NCI-H446 treated with DMSO at 0.1 percent for 48 hours (cell line): ENCODE measurements around the gene PRR16.

Source experiments
- DNase-seq: peaks from one replicate; lab custom pipeline; 2025; lab: John Stamatoyannopoulos, UW

Gene PRR16

DNA sequence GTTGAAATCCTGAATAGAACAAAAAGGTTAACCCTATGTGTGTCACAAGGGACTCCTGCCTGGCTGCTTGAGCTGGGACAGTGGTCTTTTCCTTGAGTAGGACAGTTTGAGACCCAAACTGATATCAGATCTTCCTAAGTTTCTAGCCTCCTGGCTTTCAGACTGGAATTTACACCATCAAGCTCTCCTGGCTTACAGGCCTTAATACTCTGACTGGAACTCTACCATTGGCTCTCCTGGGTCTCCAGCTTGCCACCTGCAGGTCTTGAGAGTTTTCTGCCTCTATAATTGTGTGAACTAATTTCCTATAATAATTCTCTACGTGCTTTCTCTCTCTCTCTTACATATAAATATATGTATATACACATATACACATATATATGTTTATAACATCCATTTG is 112.5 kb downstream of the PRR16 start:
- no peak for DNase-seq

- DNase-seq: no peak
These were observed 118.5 kb downstream of the PRR16 start for GRCh38 chr5:120582635-120583034.

DNA sequence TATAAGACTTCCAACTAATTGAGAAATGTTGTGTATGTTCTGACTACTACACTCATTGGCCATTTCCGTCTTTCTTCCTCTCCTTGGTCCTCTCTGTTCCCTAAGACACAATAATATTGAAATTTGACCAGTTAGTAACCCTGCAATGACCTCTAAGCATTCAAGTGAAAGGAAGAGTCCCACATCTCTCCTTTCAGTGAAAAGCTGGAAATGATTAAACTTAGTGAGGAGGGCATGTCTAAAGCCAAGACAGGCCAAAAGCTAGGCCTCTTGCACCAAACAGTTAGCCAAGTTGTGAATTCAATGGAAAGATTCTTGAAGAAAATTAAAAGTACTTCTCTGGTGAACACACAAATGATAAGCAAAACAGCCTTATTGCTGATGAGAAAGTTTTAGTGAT is 122.5 kb downstream of the PRR16 start:
- DNase-seq: no peak

DNA sequence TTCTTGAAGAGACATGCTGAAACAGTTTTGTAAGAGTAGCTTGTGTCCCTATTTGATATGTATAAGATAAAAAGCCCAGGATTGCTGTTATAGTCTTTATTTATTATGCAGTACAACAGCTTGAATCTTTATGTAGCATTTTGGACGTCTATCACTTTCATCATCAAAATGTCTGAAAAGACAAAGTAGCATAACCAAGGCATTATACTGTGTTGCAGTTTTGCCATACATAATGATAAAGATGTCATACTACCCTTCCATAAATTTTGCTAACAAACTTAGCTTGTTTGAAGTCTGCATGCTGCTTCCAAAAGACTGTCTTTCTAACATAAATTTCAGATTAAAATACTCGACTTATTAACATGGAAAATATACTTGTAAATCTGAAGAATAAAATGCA is 127.8 kb downstream of the PRR16 start:
- DNase-seq: no peak

GRCh38 chr5:120599576-120599975 is 135.5 kb downstream of the PRR16 start:
- DNase-seq: no peak

DNA sequence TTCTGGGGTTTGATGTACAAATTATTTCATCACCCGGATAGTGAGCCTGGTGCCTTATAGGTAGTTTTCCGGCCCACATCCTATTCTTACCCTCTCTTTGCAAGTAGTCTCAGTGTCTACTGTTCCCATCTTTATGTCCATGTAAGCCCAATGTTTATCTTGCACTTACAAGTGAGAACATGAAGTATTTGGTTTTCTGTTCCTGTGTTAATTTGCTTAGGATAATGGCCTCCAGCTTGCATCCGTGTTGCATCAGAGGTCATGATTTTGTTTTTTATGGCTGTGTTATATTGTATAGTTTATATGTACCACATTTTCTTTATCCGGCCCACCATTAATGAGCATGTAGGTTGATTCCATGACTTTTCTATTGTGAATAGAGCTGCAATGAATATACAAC is 136.5 kb downstream of the PRR16 start:
- no peak for DNase-seq

DNA sequence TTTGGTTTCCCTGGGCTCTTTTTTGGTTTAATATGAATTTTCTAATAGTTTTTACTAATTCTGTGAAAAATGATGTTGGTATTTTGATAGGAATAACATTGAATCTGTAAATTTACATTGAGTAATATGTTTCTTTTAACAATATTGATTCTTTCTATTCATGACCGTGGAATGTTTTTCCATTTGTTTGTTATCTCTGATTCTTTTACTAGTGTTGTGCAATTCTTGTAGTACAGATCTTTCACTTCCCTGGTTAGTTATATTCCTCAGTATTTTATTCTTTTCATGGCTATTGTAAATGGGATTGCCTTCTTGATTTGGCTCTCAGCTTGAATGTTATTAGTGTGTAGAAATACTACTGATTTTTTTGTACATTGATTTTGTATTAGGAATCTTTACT is 137.9 kb downstream of the PRR16 start:
- DNase-seq: no peak

GRCh38 chr5:120604884-120605283 is 140.8 kb downstream of the PRR16 start:
- DNase-seq: no peak

GRCh38 chr5:120605325-120606079 is 141.4 kb downstream of the PRR16 start:
- DNase-seq: no peak

DNA sequence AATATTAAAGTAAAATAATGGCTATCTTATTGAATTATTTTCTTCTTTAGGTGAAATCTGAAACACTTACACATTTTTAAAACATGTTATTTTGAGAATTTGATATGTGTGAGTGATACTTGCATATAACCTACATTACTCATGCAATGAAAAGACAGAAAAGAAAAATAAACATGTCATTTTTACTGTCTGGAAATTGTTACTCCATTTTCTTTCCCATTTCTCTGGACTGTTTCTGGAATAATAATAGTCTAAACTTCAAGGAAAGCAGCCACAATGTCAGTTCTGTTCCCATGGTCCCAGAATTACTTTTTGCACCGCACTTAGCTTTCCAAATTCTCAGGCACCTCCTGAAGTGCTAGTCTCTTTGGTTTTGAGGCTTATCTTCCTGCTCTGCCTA is 145.5 kb downstream of the PRR16 start:
- DNase-seq: no peak

DNA sequence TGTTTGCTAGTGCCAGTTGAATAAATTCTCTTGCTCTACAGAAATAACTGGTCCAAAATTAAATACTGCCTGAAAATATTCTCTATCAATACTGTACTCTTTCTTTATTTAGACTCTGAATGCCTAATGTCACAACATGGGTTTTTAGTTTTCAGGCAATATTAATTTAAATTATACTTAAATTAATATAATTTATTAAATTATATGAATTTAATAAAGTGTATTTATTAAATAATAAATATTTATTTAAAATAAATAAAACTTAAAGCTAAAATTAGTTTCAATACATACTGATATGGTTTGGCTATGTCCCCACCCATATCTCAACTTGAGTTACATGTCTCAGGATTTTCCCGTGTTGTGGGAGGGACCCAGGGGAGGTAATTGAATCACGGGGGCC is 146.0 kb downstream of the PRR16 start:
- no peak for DNase-seq

DNA sequence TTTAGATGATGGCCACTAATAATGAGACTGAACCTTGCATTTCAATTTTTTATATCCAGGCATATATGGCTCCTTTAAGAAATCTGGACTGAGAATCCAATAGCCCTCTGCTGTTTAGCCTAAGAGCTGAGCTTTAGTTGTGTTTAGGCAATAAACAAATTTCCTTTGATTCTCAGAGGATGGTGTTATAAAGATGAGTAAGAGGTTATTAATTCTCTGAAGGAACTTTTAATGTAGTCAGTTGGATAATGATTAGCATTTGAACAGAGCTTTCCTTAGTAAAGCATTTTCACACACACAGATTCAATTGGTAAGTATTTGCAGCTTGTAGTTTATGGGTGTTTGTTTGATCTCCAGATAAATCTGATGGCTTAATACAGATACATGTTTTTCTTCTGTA is 149.6 kb downstream of the PRR16 start:
- DNase-seq: no peak

- no peak for DNase-seq
These were observed 150.6 kb downstream of the PRR16 start for GRCh38 chr5:120614531-120615180.

- DNase-seq: no peak
These were observed 152.0 kb downstream of the PRR16 start for GRCh38 chr5:120615967-120616645.

DNA sequence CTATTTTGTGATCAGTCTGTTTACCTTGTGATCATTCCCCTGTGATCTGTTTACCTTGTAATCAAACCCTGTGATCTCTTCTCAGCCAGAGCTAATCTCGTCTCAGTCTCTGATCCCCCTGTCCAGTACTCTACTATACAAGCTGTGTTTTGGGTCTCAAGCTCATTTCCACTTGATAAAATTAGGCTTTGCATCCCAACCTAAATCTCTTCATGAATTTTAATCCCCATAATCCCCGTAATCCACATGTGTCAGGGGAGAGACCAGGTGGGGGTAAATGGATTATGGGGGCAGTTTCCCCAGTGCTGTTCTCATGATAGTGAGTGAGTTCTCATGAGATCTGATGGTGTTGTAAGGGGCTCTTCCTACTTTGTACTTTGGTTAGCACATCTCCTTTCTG is 157.2 kb downstream of the PRR16 start:
- no peak for DNase-seq

DNA sequence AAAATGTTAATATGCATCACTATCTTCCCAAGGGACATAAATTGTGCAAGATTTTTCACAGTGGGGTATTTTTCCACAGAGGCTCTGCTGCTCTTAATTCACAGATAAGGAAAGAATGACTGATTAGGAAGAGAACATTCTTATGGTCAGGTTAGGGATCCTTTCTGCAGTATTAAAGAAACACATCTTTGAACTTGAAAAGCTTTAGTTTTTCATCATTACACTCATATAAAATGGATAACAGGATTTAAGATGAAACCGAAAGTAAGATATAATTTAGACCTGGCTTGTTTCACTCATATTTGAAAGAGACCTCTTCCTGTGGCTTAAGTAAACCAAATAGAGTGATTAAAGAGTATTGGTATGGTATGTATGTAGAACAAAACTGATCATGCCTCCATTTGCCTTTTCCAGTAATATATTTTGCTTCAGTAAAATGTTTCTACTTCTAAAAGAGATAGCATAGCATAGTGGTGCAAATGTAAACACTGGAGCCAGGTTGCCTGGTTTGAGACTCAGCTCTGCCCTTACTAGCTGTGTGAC is 160.0 kb downstream of the PRR16 start:
- DNase-seq: no peak

DNA sequence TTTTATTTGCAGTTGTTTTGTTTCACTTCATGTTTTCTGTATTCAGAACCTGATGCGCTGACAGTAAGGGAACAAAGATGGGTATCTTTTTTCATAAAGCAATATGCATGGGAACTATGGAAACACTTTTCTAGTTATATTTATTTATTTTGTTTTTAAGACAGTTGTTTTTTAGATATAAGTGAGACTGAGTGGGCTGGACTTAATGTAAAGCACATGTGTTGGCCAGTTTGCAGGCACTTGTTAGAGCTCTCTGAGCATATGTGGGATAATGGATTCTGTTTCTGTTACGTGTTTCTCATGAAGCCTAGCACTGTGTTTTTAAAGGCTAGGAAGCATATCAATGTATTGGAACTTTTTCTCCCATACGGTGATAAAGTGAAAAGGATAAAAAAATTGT is 164.1 kb downstream of the PRR16 start:
- no peak for DNase-seq

DNA sequence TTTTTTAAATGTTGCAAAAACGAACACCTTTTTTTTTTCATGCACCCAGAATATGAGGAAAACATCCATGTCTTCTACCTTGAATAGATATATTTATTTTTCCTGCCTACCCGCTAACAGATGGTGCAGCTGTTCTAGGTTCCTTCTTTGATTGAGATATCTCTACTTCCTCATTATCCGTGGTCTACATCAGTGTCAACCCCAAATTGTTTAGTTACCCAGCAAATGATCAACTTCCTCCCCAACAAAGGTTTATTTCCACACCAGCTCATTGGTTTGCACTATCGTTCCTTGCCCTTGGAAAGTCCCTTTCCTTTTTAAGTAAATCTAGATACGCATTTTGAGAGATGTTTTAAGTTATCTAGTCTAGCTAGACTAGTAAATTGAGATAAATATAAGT is 166.4 kb downstream of the PRR16 start:
- no peak for DNase-seq

- DNase-seq: no peak
These were observed 167.5 kb downstream of the PRR16 start for GRCh38 chr5:120631611-120632010.

GRCh38 chr5:120632430-120632829 is 168.3 kb downstream of the PRR16 start:
- DNase-seq: no peak

- no peak for DNase-seq
These were observed 174.3 kb downstream of the PRR16 start for GRCh38 chr5:120638449-120638848.

- DNase-seq: no peak
These were observed 176.7 kb downstream of the PRR16 start for GRCh38 chr5:120640778-120641177.

- no peak for DNase-seq
These were observed 180.4 kb downstream of the PRR16 start for GRCh38 chr5:120644516-120644915.
